AG20443 (cell line): Measurements from ENCODE around the gene RTN4RL1.

Experiments
- DNase-seq: peaks from one replicate; pipeline ENCODE4 v3.0.0; 2012; ENCODE audit warnings: low spot score, mixed read lengths

RTN4RL1 gene

DNA sequence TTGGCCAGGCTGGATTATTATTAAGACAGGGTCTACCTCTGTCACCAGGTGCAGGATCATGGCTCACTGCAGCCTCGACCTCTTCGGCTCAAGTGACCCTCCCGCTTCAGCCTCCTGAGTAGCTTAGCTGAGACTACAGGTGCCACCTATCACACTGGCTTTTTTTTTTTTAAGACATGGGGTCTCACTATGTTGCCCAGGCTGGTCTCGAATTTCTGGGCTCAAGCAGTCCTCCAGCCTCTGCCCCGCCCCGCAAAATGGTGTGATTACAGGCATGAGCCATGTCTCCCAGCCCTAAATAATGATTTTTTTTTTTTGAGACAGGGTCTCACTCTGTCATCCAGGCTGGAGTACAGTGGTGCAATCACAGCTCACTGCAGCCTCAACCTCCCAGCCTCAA is 22.5 kb upstream of the RTN4RL1 start:
- DNase-seq, result no peak

DNA sequence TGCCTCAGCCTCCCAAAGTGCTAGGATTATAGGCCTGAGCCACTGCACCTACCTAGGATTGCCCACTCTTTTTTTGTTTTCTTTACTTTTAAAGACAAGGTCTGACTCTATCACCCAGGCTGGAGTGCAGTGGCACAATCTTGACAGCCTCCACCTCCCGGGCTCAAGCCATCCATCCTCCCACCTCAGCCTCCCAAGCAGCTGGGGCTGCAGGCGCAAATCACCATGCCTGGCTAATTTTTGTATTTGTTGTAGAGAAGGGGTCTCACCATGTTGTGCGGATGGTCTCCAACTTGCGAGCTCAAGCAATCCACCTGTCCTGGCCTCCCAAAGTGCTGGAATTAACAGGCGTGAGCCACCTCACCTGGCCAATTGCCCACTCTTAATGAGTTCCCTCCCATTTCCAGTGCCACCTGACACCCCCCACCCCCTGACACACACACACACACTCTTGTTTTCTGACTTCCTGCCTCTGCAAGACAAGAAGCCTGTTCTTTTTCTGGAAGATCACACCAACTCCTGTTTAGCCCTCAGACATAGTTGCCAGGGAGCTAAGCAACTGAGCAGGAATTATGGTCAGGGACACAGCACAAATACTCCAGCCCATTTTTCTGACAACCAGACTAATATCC is 19.2 kb upstream of the RTN4RL1 start:
- no peak for DNase-seq

DNA sequence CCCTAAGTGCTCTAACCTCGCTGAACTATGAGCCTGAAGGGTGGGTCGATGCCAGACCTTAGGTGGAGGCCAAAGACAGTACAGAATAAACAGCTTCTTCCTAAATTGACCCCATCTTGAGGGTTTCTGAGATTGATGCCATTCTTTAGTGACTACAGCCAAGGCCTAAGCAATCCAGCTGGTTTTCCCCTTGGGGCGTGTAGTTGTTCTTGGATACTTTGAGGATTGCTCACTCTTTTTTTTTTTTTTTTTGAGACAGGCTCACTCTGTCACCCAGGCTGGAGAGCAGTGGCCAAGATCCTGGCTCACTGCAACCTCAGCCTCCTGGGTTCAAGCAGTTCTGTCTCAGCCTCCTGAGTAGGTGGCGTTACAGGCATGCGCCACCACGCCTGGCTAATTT is 18.7 kb upstream of the RTN4RL1 start:
- DNase-seq, result peak; percentile 70

GRCh38 chr17:2042933-2043332 is 17.8 kb upstream of the RTN4RL1 start:
- DNase-seq, result no peak

GRCh38 chr17:2042390-2042847 is 17.3 kb upstream of the RTN4RL1 start:
- peak; percentile 37 for DNase-seq

DNA sequence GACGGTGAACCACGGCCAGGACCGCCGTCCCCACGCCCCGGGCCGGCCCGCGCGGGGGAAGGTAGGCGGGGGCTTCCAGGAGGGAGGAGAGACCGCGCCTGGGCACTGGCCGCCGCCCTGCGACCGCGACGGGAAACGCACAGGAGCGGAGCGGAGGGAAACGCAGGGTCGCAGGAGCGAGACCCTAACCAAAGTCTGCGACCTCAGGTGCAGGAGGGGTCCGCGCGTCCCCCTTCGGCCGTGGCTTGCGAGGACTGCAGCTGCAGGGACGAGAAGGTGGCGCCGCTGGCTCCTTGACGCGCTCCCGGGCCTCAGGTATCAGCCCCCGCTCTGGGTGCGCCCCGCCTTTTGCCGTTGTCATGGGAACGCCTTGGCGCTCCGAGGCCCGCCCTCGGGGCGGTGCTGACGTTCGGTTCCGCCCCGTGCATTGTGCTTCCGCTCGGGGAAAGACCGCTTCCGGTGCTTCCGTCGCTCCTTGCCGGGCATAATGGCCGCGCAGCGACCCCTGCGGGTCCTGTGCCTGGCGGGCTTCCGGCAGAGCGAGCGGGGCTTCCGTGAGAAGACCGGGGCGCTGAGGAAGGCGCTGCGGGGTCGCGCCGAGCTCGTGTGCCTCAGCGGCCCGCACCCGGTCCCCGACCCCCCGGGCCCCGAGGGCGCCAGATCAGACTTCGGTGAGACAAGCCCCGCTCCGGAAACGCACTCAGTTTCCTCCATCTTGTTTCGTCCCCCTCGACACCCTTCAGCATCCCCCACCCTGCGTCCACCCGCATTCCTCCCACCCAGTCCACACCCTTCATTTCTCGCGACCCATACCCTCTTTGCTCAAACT is 16.6 kb upstream of the RTN4RL1 start, which contains the start of gene OVCA2:
OVCA2 (plus strand) TSS at position 462 of the 829 bp plus-strand sequence; CDS start at position 488, 26 bp downstream.
- peak; percentile 95 for DNase-seq

GRCh38 chr17:2040942-2041560 is 15.9 kb upstream of the RTN4RL1 start:
- DNase-seq, result no peak

GRCh38 chr17:2040219-2040827 is 15.2 kb upstream of the RTN4RL1 start:
- DNase-seq, result no peak

DNA sequence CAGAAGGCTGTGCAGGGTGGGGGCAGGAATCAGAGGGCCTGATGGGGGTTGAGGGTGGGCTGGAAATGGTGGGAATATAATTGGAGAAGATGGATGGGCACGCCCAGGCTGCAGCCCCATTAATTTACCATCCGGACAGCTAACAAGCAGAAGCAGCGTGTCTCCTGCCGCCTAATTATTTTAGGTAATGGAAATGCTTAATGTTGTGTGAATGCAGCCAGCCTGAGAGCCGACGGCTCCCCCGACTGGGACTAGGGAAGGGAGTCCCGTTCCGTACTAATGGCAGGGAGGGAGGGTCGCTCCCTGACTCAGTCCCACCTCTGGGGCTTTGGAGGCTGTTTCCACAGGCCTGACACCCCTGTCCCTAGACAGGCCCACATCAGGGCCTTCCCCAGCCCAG is 12.0 kb upstream of the RTN4RL1 start:
- DNase-seq, result no peak

DNA sequence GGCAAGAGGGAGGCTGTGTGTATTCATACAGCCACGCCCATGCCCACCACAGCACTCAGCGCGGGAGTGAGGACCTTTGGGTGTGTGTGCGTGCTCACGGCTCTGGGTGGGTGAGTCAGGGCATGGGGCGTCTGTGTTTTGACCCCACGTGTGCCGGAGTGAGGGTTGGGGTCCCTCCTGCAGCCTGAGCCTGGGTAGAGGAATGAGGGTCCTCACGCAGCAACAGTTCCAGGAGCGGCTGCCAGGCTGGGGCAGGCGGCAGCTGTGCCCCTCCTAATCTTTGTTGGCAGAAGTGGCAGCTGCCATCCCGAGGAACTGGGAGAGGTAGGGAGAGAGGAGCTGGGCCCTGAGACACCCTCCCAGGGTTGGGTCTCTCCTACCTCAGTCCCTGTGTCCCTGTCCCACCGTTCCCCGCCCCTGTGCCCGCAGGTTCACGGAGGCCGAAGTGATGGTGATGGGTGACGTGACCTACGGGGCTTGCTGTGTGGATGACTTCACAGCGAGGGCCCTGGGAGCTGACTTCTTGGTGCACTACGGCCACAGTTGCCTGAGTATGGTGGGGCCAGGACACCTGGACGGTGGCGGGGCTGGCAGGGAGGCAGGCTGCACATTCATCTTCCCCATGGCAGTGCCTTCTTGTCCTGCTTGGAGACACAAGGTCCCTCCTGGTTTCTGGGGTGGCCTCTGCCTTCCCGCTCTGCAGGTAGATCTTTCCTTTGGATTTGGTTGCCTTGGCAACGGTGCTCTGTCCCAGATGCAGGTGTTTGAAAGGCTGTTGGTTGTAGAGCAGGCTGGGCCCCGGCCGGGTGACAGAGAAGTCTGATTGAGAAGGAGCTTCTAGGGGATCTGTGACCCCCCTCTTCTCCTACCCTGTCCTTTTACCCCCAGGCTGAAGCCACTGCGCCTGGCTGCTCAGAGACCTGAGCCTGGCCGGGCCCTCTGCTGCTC is 10.7 kb upstream of the RTN4RL1 start:
- no peak for DNase-seq

GRCh38 chr17:2034806-2035540 is 9.8 kb upstream of the RTN4RL1 start:
- peak; percentile 57 for DNase-seq

DNA sequence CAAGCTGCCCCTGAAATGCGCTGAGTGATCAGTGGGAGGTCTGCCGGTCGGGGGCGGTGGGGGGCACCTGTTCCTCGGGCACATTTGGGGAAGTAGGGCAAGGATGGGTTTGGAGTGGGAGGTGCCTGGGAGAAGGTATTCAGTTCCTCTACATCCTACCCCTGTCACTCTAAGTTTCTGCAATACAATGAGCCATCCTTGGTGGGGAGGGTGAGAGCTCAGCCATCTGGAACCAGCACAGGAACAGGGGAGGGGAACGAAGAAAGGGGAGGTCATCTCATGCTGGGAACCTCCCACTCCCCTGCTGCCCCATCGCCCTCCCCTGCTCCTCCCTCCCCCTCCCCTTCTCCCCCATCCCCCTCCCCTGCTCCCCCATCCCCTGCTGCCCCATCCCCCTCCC is 9.0 kb upstream of the RTN4RL1 start:
- peak; percentile 51 for DNase-seq

DNA sequence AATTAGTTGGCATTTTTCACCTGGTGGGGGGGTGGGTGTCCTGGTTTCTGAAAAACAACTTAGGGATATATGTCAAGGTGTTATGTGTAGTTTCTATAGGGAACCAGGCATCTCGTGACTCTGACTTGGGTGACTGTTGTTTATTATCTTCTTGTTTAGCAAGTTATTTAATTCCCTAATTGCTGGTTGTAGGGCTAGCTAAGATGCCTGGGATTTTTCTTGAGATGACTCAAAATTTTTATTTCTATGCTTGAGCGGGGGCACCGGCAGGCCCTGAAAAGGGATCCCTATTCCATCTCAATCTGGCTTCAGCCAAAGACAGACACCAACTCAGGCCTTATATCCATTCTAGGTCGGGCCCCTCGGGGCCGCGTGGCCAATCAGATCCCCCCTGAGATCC is 8.0 kb upstream of the RTN4RL1 start:
- DNase-seq, result no peak

- DNase-seq, result no peak
Observed at GRCh38 chr17:2030779-2031163, 5.6 kb upstream of the RTN4RL1 start.

DNA sequence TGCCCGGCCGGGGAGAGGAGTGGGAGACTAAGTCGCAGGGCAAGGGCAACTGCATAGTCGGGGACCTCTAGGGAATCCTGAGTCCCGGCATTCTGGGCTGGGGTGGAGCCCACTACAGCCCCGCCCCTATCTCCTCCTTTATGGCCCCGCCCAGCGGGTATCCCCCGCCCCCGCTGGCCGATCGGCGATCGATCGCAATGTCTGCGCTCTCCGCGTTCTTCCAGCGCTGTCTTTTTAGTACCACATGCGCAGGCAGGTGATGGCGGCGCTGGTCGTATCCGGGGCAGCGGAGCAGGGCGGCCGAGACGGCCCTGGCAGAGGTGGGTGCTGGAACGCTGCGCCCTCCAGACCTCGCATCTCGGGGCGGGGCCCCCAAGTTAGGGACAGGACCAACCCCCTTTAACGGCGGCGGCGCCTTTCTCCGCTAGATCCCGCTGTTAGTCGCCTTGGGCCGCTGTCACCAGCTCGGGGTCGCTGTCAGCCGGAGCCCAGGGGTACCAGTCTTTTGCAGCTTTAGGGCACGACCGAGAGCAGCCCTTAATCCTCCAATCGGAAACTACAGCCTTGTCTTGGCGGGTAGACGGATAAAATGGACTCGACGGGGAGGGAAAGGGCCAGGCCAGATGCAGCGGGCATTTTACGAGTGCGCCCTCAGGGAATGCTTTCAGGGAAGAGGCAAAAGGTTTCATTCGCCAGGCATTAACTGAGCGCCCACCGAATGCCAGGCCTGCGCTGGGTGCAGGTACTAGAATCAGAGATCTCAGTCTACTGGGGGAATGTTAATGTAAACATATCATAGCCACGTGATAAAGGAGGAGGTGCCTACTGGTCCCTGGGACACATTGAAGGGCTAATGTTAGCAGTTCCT is 5.0 kb upstream of the RTN4RL1 start, which contains the start of gene DPH1:
DPH1 (plus strand) TSS at position 243 of the 868 bp plus-strand sequence; CDS start at position 260, 17 bp downstream.
- peak; percentile 95 for DNase-seq

- no peak for DNase-seq
Observed at GRCh38 chr17:2028737-2029136, 3.6 kb upstream of the RTN4RL1 start.

DNA sequence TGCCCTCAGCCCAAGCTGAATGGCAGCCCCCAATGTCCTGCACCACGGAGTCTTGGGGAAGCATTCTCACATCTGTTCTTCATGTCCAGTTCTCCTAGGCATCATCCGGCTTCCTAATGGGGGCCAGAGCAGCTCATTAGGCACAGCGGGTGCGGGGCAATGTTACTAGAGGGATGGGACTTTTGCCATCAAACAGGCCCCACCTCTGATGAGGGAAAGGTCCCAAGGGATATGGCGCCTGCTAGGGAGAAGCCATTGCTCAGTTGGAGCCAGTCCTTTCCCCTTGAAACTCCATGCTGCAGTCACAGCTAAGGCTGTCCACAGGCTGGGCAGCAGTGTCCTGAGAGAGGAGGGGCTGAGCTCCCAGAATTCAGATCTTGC is 3.1 kb upstream of the RTN4RL1 start:
- DNase-seq, result no peak

DNA sequence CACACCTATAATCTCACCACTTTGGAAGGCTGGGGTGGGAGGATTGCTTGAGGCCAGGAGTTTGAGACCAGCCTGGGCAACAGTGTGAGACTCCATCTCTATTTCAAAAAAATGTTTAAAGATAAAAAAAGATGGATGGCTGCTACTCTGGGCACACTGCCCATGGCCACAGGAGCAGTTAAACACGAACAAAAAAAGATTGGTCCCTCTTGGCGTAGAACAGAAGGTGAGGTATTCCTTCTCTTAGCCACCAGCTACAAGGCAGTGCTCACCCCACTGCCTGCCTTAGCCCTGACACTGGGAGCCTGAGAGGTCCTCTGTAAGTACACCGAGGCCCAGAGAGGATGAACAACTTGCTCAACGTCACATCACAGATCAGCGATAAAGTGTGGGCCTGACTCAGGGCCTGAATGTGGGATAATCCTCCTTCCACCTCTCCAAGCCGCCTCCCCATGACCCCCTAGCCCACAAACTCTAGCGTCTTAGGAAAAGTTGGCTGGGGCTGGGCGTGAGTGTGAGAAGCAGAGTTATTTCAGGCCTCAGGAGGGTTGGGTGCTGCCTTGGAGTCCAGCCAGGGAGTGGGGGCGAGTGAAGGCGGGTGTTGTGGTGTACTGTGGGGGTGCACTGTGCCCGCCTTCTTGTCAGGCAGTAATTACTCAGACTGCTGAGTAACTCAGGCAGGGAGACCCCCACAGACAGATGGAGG is 2.5 kb upstream of the RTN4RL1 start:
- DNase-seq, result no peak
